ENCODE results near the gene TTYH2.

GRCh38 chr17:74201250-74201649 is 12.1 kb upstream of the TTYH2 start:
- TF ChIP-seq CTCF (IDR thresholded peaks at IDR 0.05; ENCODE audit: insufficient read depth, low read length, poor library complexity, severe bottlenecking) (no peak), EZH2phosphoT487 (conservative IDR thresholded peaks at IDR 0.05; ENCODE audit: low read length) (no peak)
